Adrenal gland (tissue), 12 donors: ENCODE measurements around the gene SMIM29. TPM values are rescaled to one million over a fixed set of nuclear protein-coding genes. Genes with fewer than 3 reads are reported as not detected.

ENCODE experiments used
- DNase-seq, 7 donors: peaks; one replicate each; pipeline ENCODE4 v3.0.0-alpha.2; 2019 to 2020
- H3K27ac ChIP-seq, 5 donors: fragments of 200-600 bp; sonication (generic) in 4 of 5; 1 replicate in 3 of 5; 2 replicates in 2 of 5; pipeline versions ENCODE4 v1.5.1 to v1.8.0; 2016 to 2020; ENCODE audit warnings: mild to moderate bottlenecking in 1 of 5
- H3K27me3 ChIP-seq: fragments of 200-600 bp; 2 replicates; pipeline ENCODE4 v1.8.0; 2021
- H3K36me3 ChIP-seq, 2 donors: fragments of 200-600 bp; replicated peaks in 1 of 2; 1 replicate in 1 of 2; 2 replicates in 1 of 2; pipeline versions ENCODE4 v1.5.1 to v1.8.0; 2018 to 2022
- H3K4me1 ChIP-seq, 2 donors: fragments of 200-600 bp; replicated peaks in 1 of 2; 1 replicate in 1 of 2; 2 replicates in 1 of 2; pipeline versions ENCODE4 v1.5.1 to v1.8.0; 2018 to 2021
- H3K4me3 ChIP-seq, 4 donors: fragments of 200-600 bp; sonication (generic) in 3 of 4; one replicate each; pipeline ENCODE4 v1.5.1; 2016 to 2018
- H3K9me3 ChIP-seq, 3 donors: fragments of 200-600 bp; sonication (generic) in 1 of 3; replicated peaks in 1 of 3; 1 replicate in 2 of 3; 2 replicates in 1 of 3; pipeline versions ENCODE4 v1.5.1 to v1.8.0; 2016 to 2021
- CTCF ChIP-seq, 6 experiments: fragments of 450-650 bp in 4 of 6; fragments of 200-600 bp in 2 of 6; sonication (generic) in 1 of 6; IDR thresholded peaks; 1 replicate in 5 of 6; 2 replicates in 1 of 6; pipeline versions ENCODE4 v1.5.1 to v1.8.0; 2016 to 2021; ENCODE audit warnings: antibody characterized with exemption in 6 of 6, mild to moderate bottlenecking in 2 of 6, moderate library complexity in 1 of 6
- POLR2A ChIP-seq, 2 donors: fragments of 450-650 bp; IDR thresholded peaks; one replicate each; pipeline ENCODE4 v1.6.1; 2017; ENCODE audit warnings: antibody characterized with exemption in 2 of 2, mild to moderate bottlenecking in 2 of 2, moderate library complexity in 1 of 2
- WGBS, 4 donors: extraction: QIAGEN DNeasy Blood & Tissue Kit in 2 of 4; methylation state at CpG; one replicate each; pipeline versions ENCODE4 v1.1.5 to v1.1.7; 2013 to 2017; 5-methylcytosine and 5-hydroxymethylcytosine counted together
- intact Hi-C, 2 donors: fragments of 100-400 bp; cut with DNase I; formaldehyde crosslinking; loops; one replicate each; pipeline versions ENCODE4 v1.14.1 to v1.15.0; 2022 to 2023
- polyA plus RNA-seq, 3 donors: library from polyadenylated mRNA; stranded (reverse); fragments of 200-250 nt in 2 of 3; fragments of 350-450 nt in 1 of 3; fragmentation: Illumina TruSeq in 1 of 3; extraction: RNeasy Lipid Tissue Mini Kit (QIAGEN cat#74804) in 1 of 3; gene quantifications; one replicate each; pipeline ENCODE4 v1.2.3, GENCODE V29; 2013 to 2014
- total RNA-seq, 9 donors: library from RNA; depleted of rRNA in 4 of 9; stranded (reverse); fragments of >200 nt in 4 of 9; fragments of 120-200 nt in 1 of 9; fragmentation: NEBNext Ultra II Directional in 1 of 9; extraction: Animal tissue kit (Norgen Biotek cat#: 25700) in 1 of 9; gene quantifications; one replicate each; pipeline versions ENCODE4 v1.1.0 to v1.2.4, GENCODE V29; 2013 to 2023
- donor health status: healthy with polysubstance abuse.
- donor health status: Bipolar disorder and iron deficiency.
- donor health status: DM: yes; HTN: yes; CAD: no.
- donor health status: DM: no; HTN: no; CAD: no.
- donor health status: DM: no; HTN: no; CAD: no.
- donor health status: DM: yes; HTN: yes; CAD: no.

The SMIM29 gene
- total and polyA plus RNA-seq, 12 donors, result 9.7 to 122 (median 33.2) TPM

GRCh38 chr6:34236443-34237315, 12.1 kb downstream of the SMIM29 start, which contains the start of gene HMGA1:
Gene HMGA1 (plus strand): TSS chr6:34236873. CDS start chr6:34240781, 3,908 bp downstream.
- intact Hi-C loops, result no loop called here
- WGBS, 4 donors, result 2 to 6% (median 3%) methylated on average over 42 to 91 of the region's 91 CpGs
- TF ChIP-seq CTCF (IDR thresholded peaks at IDR 0.05) (no peak), POLR2A (IDR thresholded peaks at IDR 0.05) (peak; percentile 47 to 73)

GRCh38 chr6:34236131-34236442, 12.7 kb downstream of the SMIM29 start:
- no peak for TF ChIP-seq POLR2A (IDR thresholded peaks at IDR 0.05)
- no peak for TF ChIP-seq CTCF (IDR thresholded peaks at IDR 0.05)
- WGBS, 4 donors, result 47 to 60% (median 49%) methylated on average over 12 to 13 of the region's 13 CpGs
- Histone ChIP-seq H3K27ac (peak overlapping the region in 4 of 5 donors; percentile 46 to 87 (median 66)), H3K4me1 (peaks cover 5 to 18% of the 10 kb centered on the region in 2 donors), H3K36me3 (no peaks in the 10 kb centered on the region), H3K9me3 (no peaks in the 10 kb centered on the region), H3K4me3 (peak overlapping the region in 2 of 4 donors; percentile 43 to 79), H3K27me3 (no peaks in the 10 kb centered on the region)
- intact Hi-C loops, result no loop called here
- no peak for DNase-seq

More at GRCh38 chr6:34236443-34237315, 12.1 kb downstream of the SMIM29 start, which contains the start of gene HMGA1:
- no peaks in the 10 kb centered on the region for H3K27me3 ChIP-seq
- DNase-seq, result peak; percentile 80 to 91 (median 85)
- peak within 1 kb of the TSS; percentile 46 to 87 (median 56) for H3K27ac ChIP-seq
- H3K4me3 ChIP-seq, result peak within 1 kb of the TSS in 2 of 4 donors; percentile 43 to 79
- no peaks in the 10 kb centered on the region for H3K9me3 ChIP-seq
- H3K36me3 ChIP-seq, result no peaks in the 10 kb centered on the region
- H3K4me1 ChIP-seq, result peaks cover 5 to 18% of the 10 kb centered on the region in 2 donors

- peaks cover 5 to 18% of the 10 kb centered on the region in 2 donors for H3K4me1 ChIP-seq
- no peaks in the 10 kb centered on the region for H3K9me3 ChIP-seq
- H3K27ac ChIP-seq, result peak overlapping the region in 4 of 5 donors; percentile 46 to 87 (median 68)
- no peaks in the 10 kb centered on the region for H3K36me3 ChIP-seq
- intact Hi-C loops, result no loop called here
- TF ChIP-seq CTCF (IDR thresholded peaks at IDR 0.05) (no peak), POLR2A (IDR thresholded peaks at IDR 0.05) (peak in 1 of 2 donors; percentile 6)
- peak overlapping the region in 1 of 4 donors; percentile 79 for H3K4me3 ChIP-seq
- DNase-seq, result peak; percentile 53 to 73 (median 63)
- WGBS, 4 donors, result 20 to 46% (median 27%) methylated on average over 6 to 75 of the region's 75 CpGs
- no peaks in the 10 kb centered on the region for H3K27me3 ChIP-seq
These were observed 13.3 kb downstream of the SMIM29 start for GRCh38 chr6:34235307-34236130.
